C4-2B (cell line): Measurements from ENCODE around the gene GABRB1.

Experiments
- ZFX ChIP-seq: fragments of 450-650 bp; IDR thresholded peaks from 2 replicates; pipeline ENCODE4 v1.6.1; 2017
- TF ChIP-seq, protein P1 (sequence below): fragments of 450-650 bp; conservative IDR thresholded peaks from 2 replicates; pipeline ENCODE4 v1.5.1; 2017; ENCODE audit warnings: mild to moderate bottlenecking

- TF ChIP-seq, protein P1, sequence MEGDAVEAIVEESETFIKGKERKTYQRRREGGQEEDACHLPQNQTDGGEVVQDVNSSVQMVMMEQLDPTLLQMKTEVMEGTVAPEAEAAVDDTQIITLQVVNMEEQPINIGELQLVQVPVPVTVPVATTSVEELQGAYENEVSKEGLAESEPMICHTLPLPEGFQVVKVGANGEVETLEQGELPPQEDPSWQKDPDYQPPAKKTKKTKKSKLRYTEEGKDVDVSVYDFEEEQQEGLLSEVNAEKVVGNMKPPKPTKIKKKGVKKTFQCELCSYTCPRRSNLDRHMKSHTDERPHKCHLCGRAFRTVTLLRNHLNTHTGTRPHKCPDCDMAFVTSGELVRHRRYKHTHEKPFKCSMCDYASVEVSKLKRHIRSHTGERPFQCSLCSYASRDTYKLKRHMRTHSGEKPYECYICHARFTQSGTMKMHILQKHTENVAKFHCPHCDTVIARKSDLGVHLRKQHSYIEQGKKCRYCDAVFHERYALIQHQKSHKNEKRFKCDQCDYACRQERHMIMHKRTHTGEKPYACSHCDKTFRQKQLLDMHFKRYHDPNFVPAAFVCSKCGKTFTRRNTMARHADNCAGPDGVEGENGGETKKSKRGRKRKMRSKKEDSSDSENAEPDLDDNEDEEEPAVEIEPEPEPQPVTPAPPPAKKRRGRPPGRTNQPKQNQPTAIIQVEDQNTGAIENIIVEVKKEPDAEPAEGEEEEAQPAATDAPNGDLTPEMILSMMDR, result no peak
- TF ChIP-seq ZFX, result no peak
Measured at GRCh38 chr4:47444031-47444430, 412.7 kb downstream of the GABRB1 start.
